Endothelial cell of umbilical vein (primary cell): ENCODE measurements around the gene GAB2.

ENCODE experiments used
- CTCF ChIP-seq, 2 donors: IDR thresholded peaks; 1 replicate in 1 of 2; 2 replicates in 1 of 2; pipeline ENCODE4 v1.5.1; 2011; ENCODE audit warnings: low read length in 2 of 2, mild to moderate bottlenecking in 2 of 2, moderate library complexity in 2 of 2, control low read depth in 1 of 2, inconsistent platforms in 1 of 2, low read depth in 1 of 2; ENCODE audit not compliant: insufficient read depth in 1 of 2; ENCODE audit errors: extremely low read depth in 1 of 2
- EZH2 ChIP-seq: IDR thresholded peaks from 2 replicates; pipeline ENCODE4 v1.6.1; 2012; ENCODE audit warnings: borderline replicate concordance, low read depth, mild to moderate bottlenecking, moderate library complexity, low read length, inconsistent platforms; ENCODE audit not compliant: severe bottlenecking
- FOS ChIP-seq: IDR thresholded peaks from 2 replicates; pipeline ENCODE4 v1.6.1; 2011; ENCODE audit warnings: mild to moderate bottlenecking, low read length, moderate library complexity, borderline replicate concordance; ENCODE audit not compliant: insufficient read depth
- JUN ChIP-seq: IDR thresholded peaks from 2 replicates; pipeline ENCODE4 v1.6.1; 2011; ENCODE audit warnings: borderline replicate concordance, low read depth; ENCODE audit not compliant: insufficient read length, insufficient read depth
- MAX ChIP-seq: IDR thresholded peaks from 2 replicates; pipeline ENCODE4 v1.6.1; 2011; ENCODE audit not compliant: insufficient read depth, insufficient read length
- POLR2A ChIP-seq: IDR thresholded peaks from 2 replicates; pipeline ENCODE4 v1.6.1; 2012; ENCODE audit warnings: low read depth, mild to moderate bottlenecking, control low read depth, low read length
- POLR2AphosphoS5 ChIP-seq: IDR thresholded peaks from 2 replicates; pipeline ENCODE4 v1.6.1; 2012; ENCODE audit warnings: low read depth, mild to moderate bottlenecking, control low read depth, low read length, moderate library complexity; ENCODE audit not compliant: insufficient read depth

GRCh38 chr11:78373689-78374088 is 43.9 kb downstream of the GAB2 start:
- TF ChIP-seq CTCF (IDR thresholded peaks at IDR 0.05; ENCODE audit: extremely low read depth in 1 of 2, insufficient read depth in 1 of 2, low read depth in 1 of 2, low read length in 2 of 2) (no peak), POLR2AphosphoS5 (no peak), POLR2A (no peak), MAX (no peak), JUN (no peak), EZH2 (no peak), FOS (no peak)
